GM21423 (cell line): ENCODE measurements around the gene CHMP6.
"Not testable (repeated sequence)": the region's sequence is repeated elsewhere in the genome, so short reads cannot be mapped to it uniquely, and the experiment has no call there.

ENCODE experiments used
- ATAC-seq: cut with Tn5 transposase; IDR thresholded peaks from one replicate; pipeline ENCODE4 v1.9.1; 2021; ENCODE audit warnings: mild to moderate bottlenecking, moderate library complexity; ENCODE audit not compliant: unreplicated experiment

CHMP6 gene

GRCh38 chr17:81011951-81012350, 20.3 kb downstream of the CHMP6 start:
- no peak for ATAC-seq

DNA sequence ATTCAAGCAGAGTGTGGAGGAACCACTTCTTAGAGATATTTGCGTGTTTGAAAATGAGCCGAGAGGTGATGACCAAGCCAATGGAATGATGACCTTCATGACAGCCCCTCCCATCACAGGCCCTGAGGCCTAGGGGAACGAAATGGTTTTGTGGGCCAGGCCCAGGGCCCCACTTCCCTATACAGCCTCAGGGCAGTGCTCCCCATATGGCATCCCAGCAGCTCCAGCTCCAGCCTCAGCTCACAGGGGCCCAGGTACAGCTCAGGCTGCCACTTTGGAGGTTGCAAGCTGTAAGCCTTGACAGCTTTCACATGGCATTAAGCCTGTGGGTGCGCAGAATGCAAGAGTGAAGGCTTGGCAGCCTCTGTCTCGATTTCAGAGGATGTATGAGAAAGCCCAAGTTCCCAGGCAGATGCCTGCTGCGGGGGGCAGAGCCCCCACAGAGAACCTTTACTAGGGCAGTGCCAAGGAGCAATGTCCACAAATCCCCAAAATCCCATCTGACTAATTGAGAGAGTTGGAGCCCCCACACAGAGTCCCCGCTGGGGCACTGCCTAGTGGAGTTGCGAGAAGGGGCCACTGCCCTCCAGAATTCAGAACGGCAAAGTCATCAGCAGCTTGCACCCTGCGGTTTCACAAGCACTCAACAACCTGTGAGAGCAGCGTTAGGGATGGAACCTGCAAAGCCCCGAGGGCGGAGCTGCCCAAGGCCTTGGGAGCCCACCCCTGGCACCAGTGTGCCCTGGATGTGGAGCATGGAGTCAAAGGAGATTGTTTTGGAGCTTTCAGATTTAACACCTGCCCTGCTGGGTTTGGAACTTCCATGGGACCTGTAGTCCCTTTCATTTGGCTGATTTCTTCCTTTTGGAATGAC, 21.2 kb downstream of the CHMP6 start:
- ATAC-seq, result no peak

- ATAC-seq, result no peak
Measured at GRCh38 chr17:81013642-81014041, 22.0 kb downstream of the CHMP6 start.

DNA sequence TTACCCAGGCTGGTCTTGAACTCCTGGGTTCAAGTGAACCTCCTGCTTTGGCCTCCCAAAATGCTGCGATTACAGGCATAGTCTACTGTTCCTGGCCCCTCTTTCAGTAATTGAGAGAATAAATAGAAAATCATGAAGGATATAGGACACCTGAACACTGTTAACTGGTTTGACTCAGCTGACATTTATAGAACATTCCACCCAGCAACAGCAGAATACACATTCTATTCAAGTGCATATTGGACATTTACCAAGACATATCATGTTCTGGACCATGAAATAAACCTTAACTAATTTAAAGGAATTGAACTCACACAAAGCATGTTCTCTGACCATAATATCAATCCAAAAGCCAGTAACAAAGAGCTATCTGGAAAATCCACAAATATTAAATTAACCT, 23.5 kb downstream of the CHMP6 start:
- ATAC-seq, result no peak

- no peak for ATAC-seq
Measured at GRCh38 chr17:81016575-81016974, 24.9 kb downstream of the CHMP6 start.

GRCh38 chr17:81017330-81017729, 25.7 kb downstream of the CHMP6 start:
- ATAC-seq, result not testable (repeated sequence)

GRCh38 chr17:81018044-81018802, 26.6 kb downstream of the CHMP6 start:
- no peak for ATAC-seq

DNA sequence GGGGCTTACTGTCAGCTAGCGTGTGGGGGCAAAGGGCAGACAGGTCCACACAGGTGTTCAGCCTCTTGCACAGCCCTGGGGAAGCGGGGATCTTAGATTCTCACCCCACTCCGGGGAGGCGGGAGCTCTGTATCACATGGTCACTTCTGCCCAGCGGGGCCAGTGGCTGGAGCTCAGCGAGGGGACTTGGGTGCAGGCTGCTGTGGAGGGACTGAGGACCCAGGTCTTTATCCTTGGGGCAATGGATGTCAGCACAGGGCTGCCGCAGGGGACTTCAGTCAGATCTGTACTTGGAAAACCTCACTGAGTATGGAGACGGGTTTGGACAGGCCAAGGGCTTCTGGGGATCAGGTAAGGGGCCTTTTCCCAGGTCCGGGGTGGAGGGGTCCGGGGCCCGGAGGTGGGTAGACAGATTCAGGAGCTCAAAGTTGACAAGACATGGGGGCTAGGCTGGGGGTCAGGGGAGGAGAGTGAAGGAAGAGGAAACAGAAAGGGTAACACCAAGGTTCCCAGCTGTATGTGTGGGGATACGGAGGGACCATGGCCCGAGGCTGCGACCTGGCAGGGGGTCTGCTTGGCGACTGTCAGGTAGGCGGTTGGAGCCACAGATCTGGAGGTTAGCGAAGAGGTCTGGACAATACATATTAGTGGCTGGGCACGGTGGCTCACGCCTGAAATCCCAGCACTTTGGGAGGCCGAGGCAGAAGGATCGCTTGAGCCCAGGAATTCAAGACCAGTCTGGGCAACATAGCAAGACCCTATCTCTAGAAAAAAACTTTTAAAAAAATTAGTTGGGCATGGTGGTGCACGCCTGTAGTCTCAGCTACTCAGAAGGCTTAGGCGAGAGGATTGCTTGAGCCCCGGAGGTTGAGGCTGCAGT, 28.2 kb downstream of the CHMP6 start:
- ATAC-seq, result no peak

DNA sequence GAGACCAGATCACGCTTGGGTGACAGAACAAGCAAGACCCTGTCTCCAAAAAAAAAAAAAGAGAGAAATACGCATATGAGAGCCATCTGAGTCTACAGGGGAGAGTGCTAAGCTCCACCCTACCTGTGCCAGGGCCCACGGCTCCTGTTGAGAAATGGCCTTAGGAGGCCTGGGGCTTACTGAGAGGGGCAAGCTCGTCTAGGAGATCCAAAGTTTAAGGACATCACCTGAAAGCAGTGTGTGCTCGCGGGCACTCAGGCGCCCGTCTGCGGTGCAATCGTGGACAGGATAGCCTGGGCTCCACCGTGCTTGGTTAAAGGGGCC, 28.8 kb downstream of the CHMP6 start:
- ATAC-seq, result no peak

DNA sequence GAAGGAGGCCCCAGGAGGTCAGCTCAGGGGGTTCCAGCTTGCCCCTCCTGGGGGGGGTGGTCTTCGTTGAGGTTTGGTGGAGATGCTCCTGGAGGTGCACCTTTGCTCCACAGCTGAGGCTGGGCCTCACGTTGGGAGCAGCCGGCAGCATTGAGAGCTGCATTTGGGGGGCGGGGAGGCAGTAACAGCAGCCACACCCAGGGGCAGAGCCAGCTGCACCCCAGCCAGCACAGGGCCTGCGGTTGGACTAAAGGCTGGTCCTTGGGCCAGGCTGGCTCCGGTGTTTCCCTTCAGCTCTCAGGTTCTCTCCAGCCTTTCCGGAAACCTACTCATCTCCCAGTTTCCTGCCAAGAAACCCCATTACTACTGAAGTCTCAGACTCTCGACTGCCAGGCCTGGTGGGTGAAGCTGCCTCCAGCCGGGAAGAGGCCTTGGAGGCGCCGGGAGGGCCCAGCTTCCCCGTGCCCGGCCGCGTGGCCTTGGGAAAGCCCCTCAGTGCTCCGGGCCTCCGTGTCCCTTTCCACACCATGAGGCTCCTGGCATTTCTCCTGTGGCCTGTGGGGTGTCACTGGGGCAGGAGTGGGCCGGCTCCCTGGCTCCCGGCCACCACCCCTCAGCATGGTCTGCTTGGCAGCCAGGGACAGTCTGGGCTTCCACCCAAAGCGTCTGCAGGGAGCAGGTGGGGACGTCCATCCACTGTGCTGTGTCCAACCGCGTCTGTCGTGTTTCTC, 29.3 kb downstream of the CHMP6 start:
- ATAC-seq, result no peak

GRCh38 chr17:81021531-81022343, 30.1 kb downstream of the CHMP6 start:
- no peak for ATAC-seq

DNA sequence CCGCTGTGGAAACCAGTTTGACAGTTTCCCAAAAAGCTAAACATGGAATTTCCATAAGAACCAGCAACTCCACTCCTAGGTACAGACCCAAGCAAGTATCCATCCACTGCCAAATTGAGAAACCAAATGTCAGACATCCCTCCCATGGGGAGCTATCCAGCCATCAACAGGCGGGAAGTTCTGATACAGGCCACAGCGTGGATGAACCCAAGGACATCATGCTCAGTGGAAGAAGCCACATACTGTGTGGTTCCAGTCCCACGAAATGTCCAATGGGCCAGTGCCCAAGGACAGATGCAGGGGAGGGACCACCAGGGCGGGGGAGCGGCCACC, 30.7 kb downstream of the CHMP6 start:
- ATAC-seq, result no peak

GRCh38 chr17:81025065-81025740, 33.6 kb downstream of the CHMP6 start:
- no peak for ATAC-seq

DNA sequence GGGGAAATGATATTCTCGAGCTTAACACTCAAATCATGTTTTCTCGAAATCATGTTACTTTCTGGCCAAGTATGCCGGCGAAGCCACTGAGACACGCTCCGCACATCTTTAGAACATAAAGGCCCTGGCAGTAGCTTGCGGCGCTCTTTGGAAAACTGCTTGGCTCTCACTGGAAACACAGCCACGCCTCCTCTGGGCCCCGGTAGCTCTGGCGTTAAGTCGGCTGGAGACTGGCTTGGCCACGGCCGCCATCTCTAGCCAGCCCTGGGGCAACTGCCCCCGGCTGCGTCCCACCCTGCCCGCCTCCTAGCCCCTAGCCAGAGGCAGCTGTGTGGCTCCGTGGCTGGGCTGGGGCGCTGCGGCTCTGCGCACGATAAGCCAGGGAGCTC, 34.1 kb downstream of the CHMP6 start:
- no peak for ATAC-seq

GRCh38 chr17:81026266-81027036, 34.8 kb downstream of the CHMP6 start:
- no peak for ATAC-seq

GRCh38 chr17:81027038-81027437, 35.4 kb downstream of the CHMP6 start:
- no peak for ATAC-seq

- no peak for ATAC-seq
Measured at GRCh38 chr17:81027591-81028505, 36.2 kb downstream of the CHMP6 start.

DNA sequence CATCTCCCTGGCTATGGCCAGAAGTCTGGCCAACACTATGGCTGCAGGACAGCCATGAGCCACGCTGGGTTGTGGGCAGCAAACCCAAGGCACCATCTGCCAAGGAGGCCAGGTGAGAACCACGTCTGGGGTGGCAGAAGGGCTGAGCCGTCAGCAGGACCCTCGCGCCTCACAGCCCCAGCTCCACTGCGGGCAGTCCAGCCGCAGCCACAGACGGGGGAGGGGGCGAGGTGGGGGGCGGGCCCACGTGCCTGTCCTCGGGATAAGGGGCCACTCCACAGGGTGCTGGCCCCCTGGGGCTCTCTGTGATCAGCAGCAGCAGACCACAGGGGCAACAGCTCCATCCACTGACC, 36.8 kb downstream of the CHMP6 start:
- ATAC-seq, result no peak
